ENCODE measurements around the gene RNF223. TPM values are rescaled to one million over a fixed set of nuclear protein-coding genes. Genes with fewer than 3 reads are reported as not detected.

Gene RNF223
- total RNA-seq = not detected

GRCh38 chr1:1073743-1074587, at the start of gene RNF223:
Gene RNF223, minus strand, starts transcription at chr1:1074306. Its CDS starts 1,740 bp downstream, at chr1:1072566.
- H3K27me3 ChIP-seq = peaks cover 7% of the 10 kb centered on the region
- TF ChIP-seq CTCF (IDR thresholded peaks at IDR 0.05) = no peak
- H3K4me3 ChIP-seq = no peak within 1 kb of the TSS

GRCh38 chr1:1122981-1123480, 48.9 kb upstream of the RNF223 start:
- Histone ChIP-seq H3K27me3 (no peaks in the 10 kb centered on the region), H3K9me3 (no peaks in the 10 kb centered on the region), H3K36me3 (no peaks in the 10 kb centered on the region), H3K4me3 (no peak overlapping the region), H3K27ac (no peak overlapping the region), H3K4me1 (no peaks in the 10 kb centered on the region)
- no peak for DNase-seq (ENCODE audit: low spot score in 2 of 2)
- intact Hi-C loops (cut with DNase I) = no loop called here
- no peak for TF ChIP-seq CTCF (IDR thresholded peaks at IDR 0.05)

More at GRCh38 chr1:1073743-1074587, at the start of gene RNF223:
- intact Hi-C loops (cut with DNase I) = no loop called here
- Histone ChIP-seq H3K27ac (no peak within 1 kb of the TSS), H3K36me3 (no peaks in the 10 kb centered on the region), H3K4me1 (peaks cover 4 to 5% of the 10 kb centered on the region in 2 donors), H3K9me3 (no peaks in the 10 kb centered on the region)
- DNase-seq (ENCODE audit: low spot score in 2 of 2) = no peak

DNA sequence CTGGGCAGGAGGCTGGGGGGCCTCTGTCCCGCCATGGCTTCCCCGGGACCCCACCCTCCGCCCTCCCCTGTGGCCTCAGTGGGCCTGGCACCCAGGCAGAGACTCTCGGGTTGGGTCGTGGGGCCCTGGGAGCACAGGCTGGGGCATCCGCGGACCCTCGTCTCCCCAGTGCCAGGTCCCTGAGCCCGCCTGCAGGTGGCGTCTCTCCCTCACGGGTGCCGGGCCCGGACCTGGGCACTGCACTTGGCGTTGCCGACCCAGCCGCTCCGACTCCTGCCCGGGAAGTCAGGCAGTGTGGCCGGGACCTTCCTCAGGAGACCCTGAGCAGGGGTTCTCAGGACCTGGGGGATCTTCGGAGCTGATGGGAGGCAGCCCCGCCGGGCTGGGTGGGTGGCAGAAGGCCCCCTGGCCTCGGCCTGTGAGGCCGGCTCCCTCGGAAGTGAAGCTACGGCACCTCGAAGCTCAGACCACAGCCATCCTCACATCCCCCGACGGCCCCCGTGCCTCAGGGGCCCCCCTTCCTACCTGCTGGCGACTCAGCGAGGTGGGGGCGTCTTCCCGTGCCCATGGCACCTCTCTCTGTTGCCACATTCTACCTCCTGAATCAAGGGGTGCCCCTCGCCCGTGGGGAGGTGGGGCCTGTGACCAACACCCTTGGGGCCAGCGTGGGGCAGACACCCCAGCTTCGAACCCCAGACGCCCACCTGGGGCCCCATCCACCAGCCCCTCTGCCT, 48.1 kb upstream of the RNF223 start:
- no peaks in the 10 kb centered on the region for H3K36me3 ChIP-seq
- H3K4me3 ChIP-seq = peak overlapping the region; percentile 29 to 46
- TF ChIP-seq CTCF (IDR thresholded peaks at IDR 0.05) = peak; percentile 71 to 90 (median 79)
- H3K9me3 ChIP-seq = no peaks in the 10 kb centered on the region
- H3K27me3 ChIP-seq = no peaks in the 10 kb centered on the region
- intact Hi-C loops (cut with DNase I) = no loop called here
- no peak overlapping the region for H3K27ac ChIP-seq
- no peaks in the 10 kb centered on the region for H3K4me1 ChIP-seq
- peak in 1 of 2 donors; percentile 79 for DNase-seq (ENCODE audit: low spot score in 2 of 2)

DNA sequence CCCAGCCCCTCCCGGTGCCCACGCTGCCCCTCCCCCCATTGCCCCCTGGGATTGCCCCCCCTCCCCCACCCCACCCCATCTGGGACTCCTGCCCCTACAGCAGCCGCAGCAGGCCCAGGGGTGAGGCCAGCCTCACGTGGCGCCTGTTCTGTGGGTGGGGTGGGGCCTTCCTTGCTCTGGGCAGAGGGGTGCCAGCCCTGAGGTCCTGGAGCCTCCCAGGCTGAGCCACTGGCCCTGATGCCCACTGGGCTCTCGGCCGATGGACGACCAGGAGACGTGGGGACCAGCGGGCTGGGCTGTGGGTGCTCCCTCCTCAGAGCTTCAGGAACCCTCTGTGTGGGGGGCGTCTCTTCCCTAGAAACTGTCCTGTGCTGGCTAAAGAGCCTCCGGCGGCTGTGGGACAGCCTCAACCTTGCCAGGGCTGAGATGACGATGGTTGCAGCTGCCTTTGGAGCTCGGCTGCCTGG, 47.5 kb upstream of the RNF223 start:
- H3K27me3 ChIP-seq = no peaks in the 10 kb centered on the region
- H3K4me3 ChIP-seq = no peak overlapping the region
- DNase-seq (ENCODE audit: low spot score in 2 of 2) = no peak
- TF ChIP-seq CTCF (IDR thresholded peaks at IDR 0.05) = no peak
- H3K4me1 ChIP-seq = peaks cover 1 to 2% of the 10 kb centered on the region in 2 donors
- H3K27ac ChIP-seq = no peak overlapping the region
- intact Hi-C loops (cut with DNase I) = no loop called here
- no peaks in the 10 kb centered on the region for H3K36me3 ChIP-seq
- no peaks in the 10 kb centered on the region for H3K9me3 ChIP-seq

GRCh38 chr1:1120866-1121591, 46.9 kb upstream of the RNF223 start:
- H3K27ac ChIP-seq = no peak overlapping the region
- DNase-seq (ENCODE audit: low spot score in 2 of 2) = no peak
- intact Hi-C loops (cut with DNase I) = no loop called here
- no peak overlapping the region for H3K4me3 ChIP-seq
- peaks cover 4% of the 10 kb centered on the region in 2 donors for H3K4me1 ChIP-seq
- TF ChIP-seq CTCF (IDR thresholded peaks at IDR 0.05) = no peak
- no peaks in the 10 kb centered on the region for H3K36me3 ChIP-seq
- H3K9me3 ChIP-seq = no peaks in the 10 kb centered on the region
- no peaks in the 10 kb centered on the region for H3K27me3 ChIP-seq
